IPS-18a (cell line): ENCODE results near the gene MYO1A.
"Not testable (repeated sequence)": the region's sequence is repeated elsewhere in the genome, so short reads cannot be mapped to it uniquely, and the experiment has no call there.

Source experiments
- H3K27ac ChIP-seq: one replicate; pipeline ENCODE4 v1.5.1; 2013; ENCODE audit warnings: low read length
- H3K27me3 ChIP-seq: one replicate; pipeline ENCODE4 v1.6.1; 2013; ENCODE audit warnings: mild to moderate bottlenecking, low read length; ENCODE audit not compliant: control insufficient read depth, insufficient read depth
- H3K36me3 ChIP-seq: one replicate; pipeline ENCODE4 v1.6.1; 2013; ENCODE audit warnings: low read depth, low read length; ENCODE audit not compliant: control insufficient read depth
- H3K4me1 ChIP-seq: one replicate; pipeline ENCODE4 v1.6.1; 2013; ENCODE audit warnings: low read depth, low read length; ENCODE audit not compliant: control insufficient read depth
- H3K4me3 ChIP-seq: one replicate; pipeline ENCODE4 v1.5.1; 2013; ENCODE audit warnings: low read length
- H3K9ac ChIP-seq: one replicate; pipeline ENCODE4 v1.6.1; 2013; ENCODE audit warnings: mild to moderate bottlenecking, low read length, moderate library complexity
- H3K9me3 ChIP-seq: one replicate; pipeline ENCODE4 v1.6.1; 2013; ENCODE audit warnings: low read depth, low read length; ENCODE audit not compliant: control insufficient read depth

MYO1A gene

DNA sequence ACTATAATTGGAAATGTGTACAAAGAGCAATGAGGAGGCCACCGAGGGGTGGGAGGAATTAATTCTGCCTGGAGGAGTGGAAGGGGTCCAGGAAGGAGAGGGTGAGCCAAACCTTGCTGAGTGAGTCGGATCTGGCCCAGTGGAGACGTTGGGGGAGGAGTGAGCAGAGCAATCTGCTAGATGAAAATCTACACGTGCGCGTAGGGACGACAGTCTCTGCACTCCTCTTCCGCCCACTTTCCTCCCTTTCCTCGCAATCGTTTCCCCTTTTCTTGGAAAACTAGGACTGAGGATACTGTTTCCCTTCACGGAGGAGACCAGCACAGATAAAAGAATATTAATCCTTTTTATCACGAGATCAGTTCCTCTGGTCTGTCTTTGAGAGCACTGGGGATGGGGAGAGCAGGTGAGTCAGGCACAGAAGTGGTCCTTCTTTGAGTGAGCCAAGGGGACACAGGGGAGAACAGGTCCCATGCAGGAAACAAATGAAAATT, 36.1 kb upstream of the MYO1A start:
- peak overlapping the region; percentile 94 for H3K4me3 ChIP-seq
- H3K9me3 ChIP-seq: no peaks in the 10 kb centered on the region
- no peaks in the 10 kb centered on the region for H3K27me3 ChIP-seq
- peaks cover 11% of the 10 kb centered on the region for H3K4me1 ChIP-seq
- no peaks in the 10 kb centered on the region for H3K36me3 ChIP-seq
- peak overlapping the region; percentile 92 for H3K9ac ChIP-seq
- H3K27ac ChIP-seq: peak overlapping the region; percentile 90

GRCh38 chr12:57080855-57081254, 30.9 kb upstream of the MYO1A start:
- H3K4me1 ChIP-seq: peaks cover 5% of the 10 kb centered on the region
- H3K4me3 ChIP-seq: no peak overlapping the region
- H3K27me3 ChIP-seq: no peaks in the 10 kb centered on the region
- H3K9me3 ChIP-seq: no peaks in the 10 kb centered on the region
- H3K36me3 ChIP-seq: no peaks in the 10 kb centered on the region
- H3K27ac ChIP-seq: no peak overlapping the region
- H3K9ac ChIP-seq: no peak overlapping the region

DNA sequence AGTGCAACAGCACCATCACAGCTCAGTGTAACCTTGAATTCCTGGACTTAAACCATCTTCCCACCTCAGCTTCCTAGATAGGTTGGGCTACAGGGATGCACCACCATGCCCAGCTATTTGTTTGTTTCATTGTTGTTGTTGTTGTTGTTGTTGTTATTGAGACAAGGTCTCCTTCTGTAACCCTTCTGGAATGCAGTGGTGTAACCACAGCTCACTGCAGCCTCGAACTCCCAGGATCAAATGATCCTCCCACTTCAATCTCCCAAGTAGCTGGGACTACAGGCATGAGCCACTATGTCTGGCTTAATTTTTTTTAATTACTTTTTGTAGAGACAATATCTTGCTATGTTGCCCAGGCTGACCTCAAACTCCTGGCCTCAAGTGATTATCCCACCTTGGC, 29.9 kb upstream of the MYO1A start:
- no peaks in the 10 kb centered on the region for H3K4me1 ChIP-seq
- no peaks in the 10 kb centered on the region for H3K9me3 ChIP-seq
- no peaks in the 10 kb centered on the region for H3K36me3 ChIP-seq
- H3K27ac ChIP-seq: no peak overlapping the region
- H3K4me3 ChIP-seq: no peak overlapping the region
- H3K9ac ChIP-seq: no peak overlapping the region
- H3K27me3 ChIP-seq: no peaks in the 10 kb centered on the region

- peak within 1 kb of the TSS; percentile 92 for H3K4me3 ChIP-seq
- H3K36me3 ChIP-seq: no peaks in the 10 kb centered on the region
- peak within 1 kb of the TSS; percentile 67 for H3K27ac ChIP-seq
- no peaks in the 10 kb centered on the region for H3K4me1 ChIP-seq
- no peaks in the 10 kb centered on the region for H3K27me3 ChIP-seq
- H3K9me3 ChIP-seq: no peaks in the 10 kb centered on the region
- H3K9ac ChIP-seq: peak within 1 kb of the TSS; percentile 83
Observed at GRCh38 chr12:57078519-57079404, 28.8 kb upstream of the MYO1A start, which contains the start of gene NEMP1. NEMP1 (minus strand) TSS chr12:57078791; CDS start chr12:57078745, 46 bp downstream.

DNA sequence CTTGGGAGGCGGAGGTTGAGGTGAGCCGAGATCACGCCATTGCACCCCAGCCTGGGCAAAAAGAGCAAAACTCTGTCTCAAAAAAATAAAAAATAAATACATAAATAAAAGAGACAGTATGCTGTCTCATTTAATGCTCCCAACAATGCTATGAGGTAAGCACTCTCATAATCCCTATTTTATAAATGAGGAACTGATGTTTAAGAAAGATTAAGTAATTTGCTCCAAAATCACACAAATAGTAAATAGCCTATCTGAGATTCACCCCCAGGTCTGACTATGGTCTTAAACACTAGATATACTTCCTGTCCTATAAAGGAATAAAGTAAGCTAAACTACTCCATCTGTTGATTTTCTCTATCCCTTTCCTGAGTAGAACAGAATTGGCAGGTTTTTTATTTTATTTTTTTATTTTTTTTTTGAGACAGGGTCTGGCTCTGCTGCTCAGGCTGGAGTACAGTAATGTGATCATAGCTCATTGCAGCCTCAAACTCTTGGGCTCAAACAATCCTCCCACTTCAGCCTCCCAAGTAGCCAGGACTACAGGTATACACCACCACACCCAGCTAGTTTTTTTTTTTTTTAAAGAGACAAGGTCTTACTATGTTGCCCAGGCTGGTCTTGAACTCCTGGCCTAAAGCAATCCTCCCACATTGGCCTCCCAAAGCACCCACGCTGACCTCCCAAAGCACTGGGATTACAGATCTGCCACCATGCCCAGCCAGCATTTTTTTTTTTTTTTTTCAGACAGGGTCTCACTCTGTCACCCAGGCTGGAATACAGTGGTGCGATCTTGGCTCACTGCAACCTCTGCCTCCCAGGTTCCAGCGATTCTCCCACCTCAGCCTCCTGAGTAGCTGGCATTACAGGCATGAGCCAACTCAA, 23.9 kb upstream of the MYO1A start:
- H3K27me3 ChIP-seq, H3K27ac ChIP-seq, H3K9me3 ChIP-seq, H3K4me3 ChIP-seq, H3K4me1 ChIP-seq, H3K9ac ChIP-seq: not testable (repeated sequence)
- peaks cover 34% of the 10 kb centered on the region for H3K36me3 ChIP-seq

DNA sequence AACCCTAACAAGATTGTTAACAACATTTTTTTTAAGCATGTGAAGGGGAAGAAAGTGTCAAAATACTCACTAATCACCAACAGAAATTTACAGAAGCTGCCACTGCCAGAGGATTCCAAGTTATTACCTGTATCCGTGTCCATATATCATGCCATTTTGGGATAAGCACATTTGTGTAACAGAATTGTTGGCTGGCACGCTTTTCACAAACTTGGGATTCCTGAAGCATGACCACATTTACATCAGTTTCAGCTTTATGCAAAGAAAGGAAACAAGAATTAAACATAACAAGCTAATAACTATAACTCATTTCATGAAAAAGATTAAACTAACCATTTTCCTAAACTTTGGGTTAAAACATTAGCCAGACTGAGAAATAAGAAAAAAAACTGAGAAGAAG, 22.7 kb upstream of the MYO1A start:
- H3K9me3 ChIP-seq: no peaks in the 10 kb centered on the region
- no peak overlapping the region for H3K4me3 ChIP-seq
- H3K9ac ChIP-seq: no peak overlapping the region
- H3K27me3 ChIP-seq: no peaks in the 10 kb centered on the region
- H3K27ac ChIP-seq: no peak overlapping the region
- no peaks in the 10 kb centered on the region for H3K4me1 ChIP-seq
- H3K36me3 ChIP-seq: peaks cover 37% of the 10 kb centered on the region

DNA sequence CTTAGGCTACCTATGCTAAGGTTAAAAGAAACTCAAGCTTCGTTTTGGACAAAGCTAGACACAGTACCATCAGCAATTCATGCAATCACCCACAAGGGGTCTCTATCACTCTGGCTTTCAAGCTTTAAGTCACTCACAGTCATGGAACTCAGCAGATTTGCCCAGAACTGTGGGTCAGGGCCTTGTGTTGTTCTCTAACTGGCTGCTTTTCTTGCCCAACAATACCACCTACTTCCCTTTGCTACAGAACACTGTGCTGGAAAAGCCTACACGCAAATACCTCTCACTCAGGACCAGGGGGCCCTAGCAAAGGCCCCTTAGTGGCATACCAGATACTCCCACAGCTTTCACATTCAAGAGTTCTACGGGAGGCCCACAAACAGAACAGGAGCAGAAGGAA, 19.6 kb upstream of the MYO1A start:
- Histone ChIP-seq H3K4me1 (no peaks in the 10 kb centered on the region), H3K27ac (no peak overlapping the region), H3K9ac (no peak overlapping the region), H3K4me3 (no peak overlapping the region), H3K36me3 (peaks cover 48% of the 10 kb centered on the region), H3K9me3 (no peaks in the 10 kb centered on the region), H3K27me3 (no peaks in the 10 kb centered on the region)

DNA sequence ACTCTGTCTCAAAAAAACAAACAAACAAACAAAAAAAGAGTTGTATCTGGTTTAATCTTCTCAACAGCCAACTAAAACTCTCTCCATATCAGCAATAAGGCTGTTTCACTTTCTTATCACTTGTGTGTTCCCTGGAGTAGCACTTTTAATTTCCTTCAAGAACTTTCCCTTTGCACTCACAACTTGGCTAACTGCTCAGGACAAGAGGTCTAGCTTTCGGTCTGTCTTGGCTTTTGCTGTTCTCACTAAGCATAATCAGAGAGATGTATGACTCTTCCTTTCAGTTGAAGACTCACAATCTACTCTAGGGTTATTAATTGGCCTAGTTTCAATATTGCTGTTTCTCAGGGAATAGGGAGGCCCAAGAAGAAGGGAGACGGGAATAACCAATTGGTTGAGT, 16.3 kb upstream of the MYO1A start:
- H3K27me3 ChIP-seq: no peaks in the 10 kb centered on the region
- no peaks in the 10 kb centered on the region for H3K9me3 ChIP-seq
- H3K4me3 ChIP-seq: no peak overlapping the region
- peaks cover 54% of the 10 kb centered on the region for H3K36me3 ChIP-seq
- no peak overlapping the region for H3K27ac ChIP-seq
- H3K4me1 ChIP-seq: no peaks in the 10 kb centered on the region
- no peak overlapping the region for H3K9ac ChIP-seq

GRCh38 chr12:57063991-57064685, 14.2 kb upstream of the MYO1A start:
- Histone ChIP-seq H3K36me3 (peaks cover 53% of the 10 kb centered on the region), H3K9me3 (no peaks in the 10 kb centered on the region), H3K27ac (no peak overlapping the region), H3K4me1 (no peaks in the 10 kb centered on the region), H3K9ac (no peak overlapping the region), H3K27me3 (no peaks in the 10 kb centered on the region), H3K4me3 (no peak overlapping the region)

DNA sequence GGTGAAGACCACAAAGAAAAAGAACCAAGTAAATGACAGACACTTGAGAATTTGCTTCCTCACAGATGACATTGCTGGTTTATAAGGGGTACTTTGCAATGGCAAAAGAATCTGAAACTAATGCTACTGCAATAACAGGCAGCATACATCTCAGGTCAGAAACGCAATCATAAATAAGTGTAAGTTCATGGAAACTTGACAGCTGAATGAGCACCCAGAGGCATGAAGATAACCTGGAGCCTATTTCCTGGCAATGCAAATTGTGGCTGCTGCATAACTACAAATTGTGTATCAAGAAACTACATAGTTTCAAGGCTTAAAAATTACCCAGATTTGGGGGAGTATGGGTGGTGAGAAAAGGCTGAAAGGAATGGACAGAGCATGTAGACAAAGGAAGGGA, 8.5 kb upstream of the MYO1A start:
- no peak overlapping the region for H3K9ac ChIP-seq
- no peaks in the 10 kb centered on the region for H3K9me3 ChIP-seq
- H3K27me3 ChIP-seq: no peaks in the 10 kb centered on the region
- no peaks in the 10 kb centered on the region for H3K4me1 ChIP-seq
- H3K27ac ChIP-seq: no peak overlapping the region
- H3K4me3 ChIP-seq: no peak overlapping the region
- peaks cover 57% of the 10 kb centered on the region for H3K36me3 ChIP-seq
